Subcutaneous abdominal adipose tissue (tissue), 5 donors: ENCODE data around the gene PRR14L.

ENCODE experiments used
- H3K27ac ChIP-seq: one replicate; pipeline ENCODE4 v1.7.0; 2013; ENCODE audit warnings: low read depth, mild to moderate bottlenecking, inconsistent platforms, low read length, moderate library complexity
- H3K27me3 ChIP-seq, 5 donors: one replicate each; pipeline ENCODE4 v1.7.0; 2013; ENCODE audit warnings: low read length in 5 of 5, inconsistent platforms in 1 of 5; ENCODE audit not compliant: control insufficient read depth in 5 of 5, insufficient read depth in 4 of 5
- H3K36me3 ChIP-seq, 5 donors: one replicate each; pipeline ENCODE4 v1.7.0; 2013; ENCODE audit warnings: low read length in 5 of 5; ENCODE audit not compliant: control insufficient read depth in 5 of 5, insufficient read depth in 5 of 5
- H3K4me1 ChIP-seq, 5 donors: one replicate each; pipeline ENCODE4 v1.7.0; 2013; ENCODE audit warnings: low read length in 5 of 5, mild to moderate bottlenecking in 3 of 5, moderate library complexity in 1 of 5; ENCODE audit not compliant: control insufficient read depth in 5 of 5, insufficient read depth in 5 of 5
- H3K4me3 ChIP-seq, 5 donors: one replicate each; pipeline ENCODE4 v1.7.0; 2013; ENCODE audit warnings: low read length in 5 of 5, low read depth in 1 of 5
- H3K9ac ChIP-seq, 5 donors: one replicate each; pipeline ENCODE4 v1.7.0; 2013; ENCODE audit warnings: low read length in 5 of 5, mild to moderate bottlenecking in 4 of 5, moderate library complexity in 3 of 5
- H3K9me3 ChIP-seq, 5 donors: one replicate each; pipeline ENCODE4 v1.7.0; 2013; ENCODE audit warnings: low read length in 5 of 5; ENCODE audit not compliant: control insufficient read depth in 5 of 5
- donor health status: healthy.
- donor health status: healthy.
- donor health status: healthy.
- donor health status: healthy.
- donor health status: healthy.

PRR14L gene

GRCh38 chr22:31631436-31631835, 118.5 kb downstream of the PRR14L start:
- H3K27me3 ChIP-seq = no peaks in the 10 kb centered on the region
- peaks cover 0 to 17% (median 7%) of the 10 kb centered on the region in 5 donors for H3K36me3 ChIP-seq
- peak overlapping the region; percentile 52 to 83 (median 78) for H3K4me3 ChIP-seq
- H3K4me1 ChIP-seq = peaks cover 15 to 68% (median 52%) of the 10 kb centered on the region in 5 donors
- peak overlapping the region; percentile 94 for H3K27ac ChIP-seq
- H3K9me3 ChIP-seq = no peaks in the 10 kb centered on the region
- H3K9ac ChIP-seq = peak overlapping the region; percentile 48 to 98 (median 90)
